DMS79 treated with DMSO at 0.1 percent for 48 hours (cell line): ENCODE data around the gene MED27.

Experiments used
- DNase-seq: peaks from one replicate; lab custom pipeline; 2025; lab: John Stamatoyannopoulos, UW

Gene MED27

GRCh38 chr9:131919216-131919615, 160.5 kb downstream of the MED27 start:
- no peak for DNase-seq

DNA sequence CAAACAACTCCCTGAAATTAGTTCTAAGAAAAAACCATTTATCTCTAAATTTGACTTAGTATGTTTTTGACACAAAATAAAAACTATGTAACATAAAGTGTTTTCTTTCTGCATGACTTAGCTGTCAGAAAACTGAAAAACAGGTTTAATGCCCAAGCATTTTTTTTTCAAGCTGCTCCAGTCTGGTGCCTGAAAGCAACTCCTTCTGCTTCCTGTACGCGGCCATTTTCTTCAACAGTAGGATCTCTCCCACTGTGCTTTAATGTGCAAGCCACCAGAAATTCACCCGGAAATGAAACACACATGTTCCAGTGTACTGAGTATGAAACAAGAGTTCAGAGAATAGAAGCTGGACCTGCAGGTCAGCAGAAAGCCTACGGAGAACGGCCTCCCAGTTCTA, 161.2 kb downstream of the MED27 start:
- DNase-seq = no peak

- DNase-seq = no peak
Observed at GRCh38 chr9:131917009-131917408, 162.7 kb downstream of the MED27 start.

DNA sequence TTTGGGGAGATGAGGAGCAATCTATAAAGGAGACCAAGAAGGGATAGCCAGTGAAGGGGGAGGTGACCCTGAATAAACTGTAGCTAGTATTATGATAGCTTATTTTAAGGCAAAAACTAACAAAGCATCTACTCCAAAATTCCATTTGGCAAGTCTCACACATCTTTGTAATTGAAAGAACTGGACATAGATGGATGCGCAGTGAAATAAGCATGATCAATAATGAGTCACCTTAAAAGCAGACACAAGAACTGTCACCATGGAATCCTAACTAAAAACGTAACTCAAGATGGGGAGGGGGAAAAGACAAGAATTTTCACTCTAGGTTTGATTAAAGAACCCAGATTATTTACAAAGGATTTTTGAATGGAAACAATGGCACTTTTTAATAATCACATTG, 164.5 kb downstream of the MED27 start:
- no peak for DNase-seq

GRCh38 chr9:131912671-131913070, 167.0 kb downstream of the MED27 start:
- DNase-seq = no peak

GRCh38 chr9:131912069-131912468, 167.6 kb downstream of the MED27 start:
- DNase-seq = no peak

GRCh38 chr9:131910572-131910971, 169.1 kb downstream of the MED27 start:
- no peak for DNase-seq

DNA sequence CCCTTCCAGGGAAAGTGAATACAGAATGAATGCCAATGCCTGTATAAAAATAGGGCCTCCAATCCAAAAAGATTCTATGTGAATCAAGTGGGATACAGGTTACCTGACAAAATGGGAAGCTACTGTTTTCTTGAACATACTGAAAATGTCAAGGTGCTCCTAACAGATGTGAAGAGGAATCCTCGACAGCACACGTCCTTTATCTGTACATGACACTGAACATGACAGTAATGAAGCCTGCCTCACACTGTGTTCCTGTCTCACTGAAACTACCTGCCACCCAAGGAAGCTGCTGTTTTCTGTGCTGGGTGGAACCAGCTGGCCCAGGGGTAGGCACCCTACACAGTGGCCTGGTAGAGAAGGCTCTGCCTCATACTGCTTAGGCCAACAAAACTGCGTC, 174.5 kb downstream of the MED27 start:
- DNase-seq = no peak

DNA sequence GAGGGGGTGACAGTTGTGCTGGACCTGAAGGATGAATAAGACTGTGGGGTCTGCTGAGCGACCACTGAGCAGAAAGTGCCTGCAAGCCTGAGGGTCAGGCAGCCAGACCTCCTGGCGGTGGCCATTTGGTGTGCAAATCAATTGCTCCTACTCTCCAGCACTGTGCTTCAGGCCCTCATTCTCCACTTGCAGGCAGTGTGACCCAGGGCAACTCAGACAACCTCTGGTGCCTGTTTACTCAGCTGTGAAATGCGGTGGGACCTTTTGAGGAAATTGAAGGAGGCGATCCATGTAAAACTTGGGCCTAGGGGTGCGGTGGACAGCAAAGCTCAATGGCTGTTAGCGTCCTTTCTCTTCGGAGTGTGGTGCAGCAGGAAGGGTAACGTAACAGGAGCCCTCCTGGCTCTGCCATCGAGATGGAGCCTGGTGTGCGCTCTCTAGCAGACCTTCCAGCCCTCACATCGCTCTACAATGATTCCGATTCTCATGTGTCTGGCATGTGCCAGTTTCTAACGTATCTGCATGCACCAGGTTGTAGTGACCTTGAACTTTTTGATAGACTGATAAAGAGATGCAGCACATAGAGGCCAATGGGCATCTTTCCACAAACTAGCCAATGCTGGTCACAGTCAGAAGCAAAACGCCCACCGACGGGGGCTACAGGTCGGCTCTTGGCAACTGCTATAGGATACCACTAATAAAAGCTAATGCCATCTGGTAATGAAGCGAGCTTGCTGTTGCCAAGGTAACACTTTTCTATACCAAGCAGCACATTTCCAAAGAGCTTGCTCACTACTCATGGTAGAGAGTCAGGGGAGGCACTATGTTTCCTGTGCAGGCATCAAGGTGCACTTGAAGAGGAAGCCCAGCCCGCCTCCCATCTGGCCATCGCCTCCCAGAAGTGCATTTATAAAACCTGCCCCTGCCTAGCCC, 180.1 kb downstream of the MED27 start:
- no peak for DNase-seq

DNA sequence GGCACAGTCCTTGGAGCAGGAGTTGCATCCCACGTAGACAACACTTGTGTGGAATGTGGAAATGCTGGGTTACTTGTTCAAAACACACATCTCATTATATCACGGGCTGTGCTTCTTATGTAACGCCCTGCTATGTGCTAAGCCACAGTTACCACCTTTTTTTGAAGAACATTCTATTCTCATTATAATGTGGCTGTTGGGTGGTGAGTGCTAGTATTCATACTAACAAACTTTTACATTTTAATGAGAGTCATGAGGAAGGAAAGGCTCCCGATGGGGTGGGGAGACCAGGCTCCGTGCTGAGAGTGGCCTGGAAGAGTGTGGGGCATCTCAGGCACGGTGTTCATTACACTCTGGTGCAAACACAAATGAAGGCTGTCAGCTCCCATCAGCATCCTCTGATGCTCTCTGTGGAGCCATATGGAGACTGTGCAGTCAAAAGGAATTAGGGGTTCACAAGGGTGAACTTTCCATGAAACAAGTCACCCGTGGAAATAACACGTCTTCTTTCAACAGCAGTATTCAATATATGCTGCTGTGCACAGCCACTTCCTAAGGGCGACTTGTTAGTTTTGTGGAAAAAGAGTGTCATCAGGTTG, 186.7 kb downstream of the MED27 start:
- DNase-seq = no peak

DNA sequence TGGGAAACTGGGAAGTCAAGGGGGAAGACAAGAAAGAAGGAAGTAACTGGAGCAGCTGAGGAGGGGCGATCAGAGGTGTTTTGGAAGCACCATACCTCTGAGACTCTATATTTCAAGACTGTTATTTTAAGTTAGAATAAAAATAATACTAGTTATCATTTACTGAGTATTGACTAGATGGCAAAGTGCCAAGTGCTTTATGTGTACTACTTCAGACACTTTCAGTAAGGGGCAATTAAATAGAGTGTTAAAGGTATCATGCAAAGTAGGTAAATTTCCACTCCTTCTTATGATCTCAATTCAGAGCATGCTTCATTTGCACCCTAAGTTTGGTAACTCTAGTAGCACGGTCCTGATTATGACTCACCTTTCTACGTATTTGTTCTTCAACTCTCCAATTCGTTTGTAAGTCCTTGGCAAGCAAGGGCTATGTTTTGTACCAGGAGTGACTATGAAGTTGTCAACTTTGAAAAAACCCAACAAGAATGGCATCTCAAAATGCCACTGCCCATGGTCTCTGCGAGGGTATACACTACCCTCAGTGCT, 187.4 kb downstream of the MED27 start:
- DNase-seq = peak; percentile 98

GRCh38 chr9:131891598-131891997, 188.1 kb downstream of the MED27 start:
- no peak for DNase-seq

- peak; percentile 67 for DNase-seq
Observed at GRCh38 chr9:131889437-131890251, 190.0 kb downstream of the MED27 start.

- no peak for DNase-seq
Observed at GRCh38 chr9:131888923-131889322, 190.7 kb downstream of the MED27 start.

DNA sequence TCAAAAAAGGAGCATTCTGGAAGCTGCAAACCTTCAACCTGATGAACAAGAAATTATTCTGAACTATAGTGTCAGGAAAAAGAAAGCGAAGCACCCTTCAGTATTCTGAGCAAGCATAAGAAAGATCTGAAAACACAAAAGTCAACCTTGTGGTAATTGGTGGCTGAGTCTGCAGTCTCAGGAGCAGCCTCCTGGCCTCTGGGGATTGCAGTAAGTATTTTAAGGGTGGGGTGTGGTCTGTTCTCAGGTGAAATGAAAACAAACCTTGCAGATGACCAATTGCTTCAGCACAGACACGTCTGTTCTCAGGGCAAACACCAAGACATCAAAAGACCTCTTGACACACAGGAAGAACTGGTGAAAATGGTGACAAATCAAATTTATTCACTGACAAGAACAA, 192.0 kb downstream of the MED27 start:
- DNase-seq = peak; percentile 28

GRCh38 chr9:131886826-131887225, 192.8 kb downstream of the MED27 start:
- no peak for DNase-seq

DNA sequence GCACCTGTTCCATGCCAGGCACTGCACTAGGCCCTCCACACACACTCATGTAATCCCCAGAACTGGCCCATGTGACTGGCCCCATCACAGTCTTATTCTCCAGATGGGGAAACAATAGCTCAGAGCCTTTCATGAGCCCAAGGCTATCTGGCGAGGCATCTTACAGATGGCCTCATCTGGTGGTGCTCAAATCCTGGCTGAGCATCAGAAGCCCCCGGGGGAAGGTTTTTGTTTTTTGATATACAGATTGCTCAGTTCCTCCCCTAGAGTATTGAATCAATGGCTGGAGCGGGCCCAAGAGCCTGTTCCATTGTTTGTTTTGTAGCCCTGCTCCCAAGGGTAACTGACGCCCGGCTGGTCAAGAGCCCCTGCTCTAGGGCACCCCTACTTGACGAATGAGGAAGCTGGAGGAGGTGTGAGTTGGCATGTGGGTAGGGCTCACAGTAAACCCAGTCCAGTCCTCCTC, 194.5 kb downstream of the MED27 start:
- DNase-seq = peak; percentile 94

DNA sequence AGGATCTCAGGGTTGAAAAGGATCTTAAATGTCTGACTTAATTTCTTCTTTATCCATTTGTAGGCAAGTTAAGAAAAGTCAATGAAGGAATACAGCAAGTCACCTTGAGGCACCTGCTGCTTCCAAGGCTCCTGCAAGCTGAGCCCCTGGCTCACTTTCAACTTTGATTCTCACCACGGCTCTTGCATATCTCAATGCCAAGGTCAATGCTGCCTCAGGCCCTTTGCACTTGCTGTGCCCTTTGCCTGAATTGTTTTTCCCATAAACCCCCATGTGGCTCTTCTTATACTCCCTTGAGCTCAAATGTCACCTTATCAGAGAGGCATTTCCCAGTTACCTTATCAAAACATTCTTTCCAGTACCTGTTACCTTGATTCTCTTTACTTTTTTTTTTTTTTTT, 195.4 kb downstream of the MED27 start:
- no peak for DNase-seq

- no peak for DNase-seq
Observed at GRCh38 chr9:131880833-131881583, 198.7 kb downstream of the MED27 start.

GRCh38 chr9:131879911-131880290, 199.8 kb downstream of the MED27 start:
- no peak for DNase-seq

DNA sequence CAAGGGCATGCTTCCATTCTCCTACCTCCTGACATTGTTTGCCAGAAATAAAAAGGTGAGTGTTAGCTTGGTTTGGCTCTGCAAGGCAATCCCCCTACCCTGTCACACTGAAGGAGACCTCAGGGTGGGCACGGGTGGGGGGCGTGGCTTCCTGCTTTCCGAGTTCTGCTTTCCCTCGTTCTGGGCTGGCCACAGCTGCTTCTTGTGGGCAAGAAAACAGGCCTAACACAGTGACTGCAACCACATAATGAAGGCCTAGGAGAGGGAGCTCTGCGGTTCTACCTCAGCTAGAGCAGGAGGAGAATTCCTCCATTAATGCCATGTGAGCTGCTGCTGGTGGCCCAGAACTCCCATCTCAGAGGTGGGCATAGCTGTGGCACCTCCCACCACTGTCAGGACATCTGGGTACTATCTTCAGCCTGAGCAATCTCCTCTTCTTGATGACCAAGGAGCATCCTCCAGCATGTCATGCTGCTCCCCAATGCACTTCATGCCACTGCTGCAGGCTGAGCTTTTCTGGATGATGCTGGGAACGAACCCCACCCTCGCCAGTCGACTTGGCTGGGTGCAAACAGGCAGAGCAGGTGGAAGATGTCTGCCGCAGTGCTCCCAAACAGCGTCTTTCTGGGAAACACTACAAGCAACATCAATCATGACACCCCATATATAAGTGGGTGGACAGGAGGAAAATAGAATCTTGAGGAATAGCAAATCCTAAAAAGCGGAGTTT, 200.3 kb downstream of the MED27 start:
- DNase-seq = no peak
